Hippocampal formation (tissue), 2 donors: Measurements from ENCODE around the gene PIP5K1A.
"Not testable (repeated sequence)": the region's sequence is repeated elsewhere in the genome, so short reads cannot be mapped to it uniquely, and the experiment has no call there.

Experiments used
- DNase-seq, 2 donors: peaks; one replicate each; lab custom pipeline; 2025; lab: John Stamatoyannopoulos, UW

PIP5K1A gene

DNA sequence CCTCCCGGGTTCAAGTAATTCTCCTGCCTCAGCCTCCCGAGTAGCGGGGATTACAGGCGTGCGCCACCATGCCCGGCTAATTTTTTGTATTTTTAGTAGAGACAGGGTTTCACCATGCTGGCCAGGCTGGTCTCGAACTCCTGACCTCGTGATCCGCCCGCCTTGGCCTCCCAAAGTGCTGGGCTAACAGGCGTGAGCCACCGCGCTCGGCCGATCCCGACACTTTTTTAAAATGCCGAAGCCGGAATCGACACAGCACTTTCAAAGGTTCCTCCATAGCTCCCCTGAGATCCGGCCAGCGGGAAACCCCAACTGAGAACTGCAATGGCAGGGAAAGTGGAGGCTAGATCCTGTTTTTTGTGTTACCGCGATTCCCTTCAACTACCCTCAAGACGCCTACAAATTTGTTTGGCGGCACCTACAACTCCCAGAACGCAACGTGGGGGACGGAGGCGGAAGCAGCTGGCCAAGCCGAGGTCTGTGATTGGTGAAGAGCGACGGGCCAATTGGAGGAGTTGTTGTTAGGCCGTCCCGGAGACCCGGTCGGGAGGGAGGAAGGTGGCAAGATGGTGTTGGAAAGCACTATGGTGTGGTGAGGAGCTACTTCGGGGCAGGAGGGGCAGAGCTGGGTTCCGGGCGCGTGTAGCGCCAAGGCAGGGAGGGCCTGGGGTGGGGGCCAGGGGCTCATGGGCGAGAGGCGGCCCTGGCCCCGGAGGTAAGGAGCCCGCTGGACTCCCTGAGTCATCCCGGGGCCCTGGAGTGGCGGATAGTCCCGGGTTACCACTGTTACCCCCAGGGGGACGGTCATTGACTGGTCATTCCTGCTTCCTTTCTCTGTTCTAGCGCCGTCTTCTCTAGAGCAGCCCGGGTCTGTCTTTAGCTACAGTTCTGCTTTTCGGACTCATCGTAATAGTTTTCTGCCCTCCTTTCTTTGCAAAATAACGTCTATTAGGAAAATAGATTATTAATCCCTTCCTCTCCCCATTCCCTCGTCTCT, 56.2 kb downstream of the PIP5K1A start, which contains the start of gene PSMD4:
PSMD4 (plus strand) TSS at position 518 of the 997 bp plus-strand sequence; CDS start at position 567, 49 bp downstream.
- peak; percentile 92 to 97 for DNase-seq

- DNase-seq, result no peak
Measured at GRCh38 chr1:151255381-151255780, 57.0 kb downstream of the PIP5K1A start.

DNA sequence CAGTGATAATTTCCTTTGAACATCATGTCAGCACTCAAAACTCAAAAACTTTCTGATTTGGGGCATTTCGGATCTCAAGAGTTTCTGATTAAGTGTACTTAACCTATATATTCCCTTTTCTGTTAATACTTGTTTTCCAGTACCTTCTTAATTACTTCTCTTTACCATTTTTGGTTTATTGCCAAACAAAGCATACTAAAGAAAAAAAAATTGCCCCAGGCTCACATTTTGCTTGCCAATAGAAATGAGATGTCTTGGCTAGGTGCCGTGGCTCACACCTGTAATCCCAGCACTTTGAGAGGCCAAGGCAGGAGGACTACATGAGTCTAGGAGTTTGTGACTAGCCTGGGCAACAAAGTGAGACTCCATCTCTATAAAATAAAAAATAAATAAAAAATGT, 61.0 kb downstream of the PIP5K1A start:
- DNase-seq, result no peak

DNA sequence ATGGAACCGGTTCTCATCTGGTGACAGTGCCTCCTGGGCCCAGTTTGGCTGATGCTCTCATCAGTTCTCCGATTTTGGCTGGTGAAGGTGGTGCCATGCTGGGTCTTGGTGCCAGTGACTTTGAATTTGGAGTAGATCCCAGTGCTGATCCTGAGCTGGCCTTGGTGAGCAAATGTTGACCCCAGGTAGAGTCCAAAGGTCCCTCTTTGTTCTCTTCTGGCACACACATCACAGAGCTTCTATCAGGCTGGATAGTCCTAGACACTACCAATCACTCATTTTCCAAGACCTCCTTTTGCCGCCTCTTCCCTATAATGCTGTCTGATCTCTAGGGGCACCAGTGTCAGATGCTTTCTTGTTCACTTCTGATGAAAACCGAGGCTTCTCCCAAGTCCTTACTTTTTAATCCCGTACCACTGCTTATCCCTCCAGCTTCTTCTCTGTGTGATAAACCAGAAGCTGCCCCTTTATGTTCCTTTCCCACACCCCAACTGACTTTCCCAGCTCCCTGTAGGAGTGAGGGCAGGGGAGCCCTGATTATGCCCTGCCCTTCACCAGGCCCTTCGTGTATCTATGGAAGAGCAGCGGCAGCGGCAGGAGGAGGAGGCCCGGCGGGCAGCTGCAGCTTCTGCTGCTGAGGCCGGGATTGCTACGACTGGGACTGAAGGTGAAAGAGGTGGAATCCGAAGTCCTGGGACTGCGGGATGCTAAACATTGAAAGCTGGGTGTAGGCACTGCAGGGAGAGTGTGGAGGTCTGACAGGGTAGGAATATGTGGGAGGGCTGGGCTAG, 67.3 kb downstream of the PIP5K1A start:
- DNase-seq, result no peak

DNA sequence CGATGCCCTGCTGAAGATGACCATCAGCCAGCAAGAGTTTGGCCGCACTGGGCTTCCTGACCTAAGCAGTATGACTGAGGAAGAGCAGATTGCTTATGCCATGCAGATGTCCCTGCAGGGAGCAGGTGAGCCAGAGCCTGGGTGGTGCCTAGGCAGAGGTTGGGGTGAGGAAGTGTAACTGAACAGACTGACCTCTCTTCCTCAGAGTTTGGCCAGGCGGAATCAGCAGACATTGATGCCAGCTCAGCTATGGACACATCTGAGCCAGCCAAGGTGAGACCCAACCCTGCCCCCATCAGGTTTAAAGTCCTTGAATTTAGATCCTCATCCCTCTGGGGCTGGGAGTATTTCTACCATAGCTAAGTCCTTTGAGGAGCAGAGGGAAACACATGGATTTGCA, 68.0 kb downstream of the PIP5K1A start:
- no peak for DNase-seq

DNA sequence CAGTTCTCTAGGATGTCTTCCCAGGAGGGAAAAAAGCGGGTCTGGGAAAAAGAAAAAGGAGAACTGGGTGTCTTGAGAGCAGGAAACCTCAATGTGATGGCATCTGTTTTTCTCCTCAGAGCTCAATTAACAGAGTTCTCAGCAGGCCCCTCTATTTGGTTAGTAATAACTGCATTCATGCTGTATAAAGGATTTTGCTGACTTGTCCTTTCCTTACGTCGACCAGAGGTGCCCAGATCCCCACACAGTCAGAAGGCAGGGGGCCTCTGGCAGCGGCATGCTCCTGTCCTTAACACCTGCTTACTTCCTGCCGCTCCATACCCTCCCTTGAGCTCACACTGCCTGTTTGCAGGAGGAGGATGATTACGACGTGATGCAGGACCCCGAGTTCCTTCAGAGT, 68.5 kb downstream of the PIP5K1A start:
- DNase-seq, result no peak

GRCh38 chr1:151267760-151268159, 69.4 kb downstream of the PIP5K1A start:
- DNase-seq, result no peak

- DNase-seq, result no peak
Measured at GRCh38 chr1:151273924-151274466, 75.6 kb downstream of the PIP5K1A start.

- DNase-seq, result not testable (repeated sequence)
Measured at GRCh38 chr1:151275341-151275740, 77.0 kb downstream of the PIP5K1A start.

DNA sequence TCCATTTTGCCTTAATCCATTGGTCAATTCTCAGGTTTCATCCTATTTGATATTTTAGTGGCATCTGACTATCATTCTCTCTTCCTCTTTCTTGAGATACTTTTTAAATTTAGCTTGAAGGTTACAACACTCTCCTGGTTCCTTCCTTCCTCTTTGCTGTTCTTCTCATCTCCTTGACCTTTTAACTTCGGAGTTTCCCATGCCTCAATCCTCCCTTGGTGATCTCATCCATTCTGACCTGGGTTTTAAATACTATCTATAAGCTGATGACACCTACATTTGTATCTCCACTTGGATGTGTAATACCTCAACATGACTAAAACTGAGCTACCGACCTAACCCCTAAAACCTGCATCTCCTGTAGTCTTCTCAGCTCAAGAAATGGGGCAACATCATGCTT, 78.9 kb downstream of the PIP5K1A start:
- DNase-seq, result no peak

- peak; percentile 89 to 94 for DNase-seq
Measured at GRCh38 chr1:151281225-151281968, 83.0 kb downstream of the PIP5K1A start.

- peak; percentile 100 for DNase-seq
Measured at GRCh38 chr1:151281969-151282882, 83.9 kb downstream of the PIP5K1A start, which contains the start of gene ZNF687. Gene ZNF687, plus strand, starts transcription at chr1:151282299. Its CDS starts 3,993 bp downstream, at chr1:151286292.

DNA sequence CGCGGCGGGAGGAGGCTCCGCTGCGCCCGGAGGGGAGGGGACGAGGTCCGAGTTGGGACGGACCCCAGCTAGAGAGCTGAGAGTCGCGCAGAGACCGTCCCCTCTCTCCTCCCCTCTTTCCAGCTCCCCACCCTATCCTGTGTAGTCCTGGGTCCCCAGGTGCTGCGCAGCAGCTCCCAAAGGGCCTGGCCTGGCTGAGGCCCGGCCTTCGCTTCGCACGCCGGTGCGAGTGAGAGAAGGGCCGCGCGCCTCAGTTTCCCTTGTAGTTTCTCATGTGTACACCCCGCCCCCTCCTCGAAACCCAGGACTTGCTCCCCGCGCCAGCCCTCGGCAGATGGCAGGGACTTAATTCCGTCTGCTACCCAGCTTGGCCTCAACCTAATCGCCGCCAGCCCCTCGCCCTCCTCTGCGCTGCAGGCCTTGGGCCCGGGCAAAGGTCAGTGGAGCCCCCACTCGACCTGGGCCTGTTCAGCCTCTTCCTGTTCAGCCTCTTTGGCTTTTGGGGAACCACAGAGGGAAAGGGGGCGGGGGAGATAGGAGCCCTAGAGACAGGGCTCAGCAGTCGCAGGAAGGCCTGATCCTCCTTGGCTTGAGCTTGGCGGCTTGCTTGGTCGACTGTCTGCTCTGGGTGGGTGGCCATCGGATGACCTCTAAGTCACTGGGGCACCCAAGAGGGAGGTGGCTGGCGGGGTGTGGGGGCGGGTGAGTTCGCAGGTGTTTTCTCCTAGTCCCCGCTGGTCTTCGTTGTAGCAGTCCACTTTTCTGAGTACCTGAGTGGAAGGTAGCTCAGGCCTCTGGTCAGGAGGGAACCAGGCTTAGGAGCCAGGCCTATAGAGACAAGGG, 84.8 kb downstream of the PIP5K1A start:
- DNase-seq, result no peak

GRCh38 chr1:151284013-151284577, 85.7 kb downstream of the PIP5K1A start:
- DNase-seq, result no peak

- DNase-seq, result no peak
Measured at GRCh38 chr1:151286619-151287340, 88.4 kb downstream of the PIP5K1A start.

GRCh38 chr1:151287341-151287699, 89.0 kb downstream of the PIP5K1A start:
- DNase-seq, result no peak

GRCh38 chr1:151287767-151288500, 89.6 kb downstream of the PIP5K1A start:
- DNase-seq, result no peak

- no peak for DNase-seq
Measured at GRCh38 chr1:151288502-151288901, 90.2 kb downstream of the PIP5K1A start.
